Suprapubic skin (tissue), 4 donors: ENCODE results near the gene TPCN1.

Experiments
- CTCF ChIP-seq, 2 donors: fragments of 200-600 bp in 1 of 2; fragments of 450-650 bp in 1 of 2; sonication (generic) in 1 of 2; IDR thresholded peaks; one replicate each; pipeline ENCODE4 v1.5.1; 2016 to 2019; ENCODE audit warnings: antibody characterized with exemption in 2 of 2, mild to moderate bottlenecking in 1 of 2, moderate library complexity in 1 of 2
- EP300 ChIP-seq: sonication (generic); formaldehyde crosslinking; IDR thresholded peaks from one replicate; pipeline ENCODE4 v1.6.1; 2017; ENCODE audit warnings: antibody characterized with exemption
- POLR2A ChIP-seq, 2 donors: fragments of 450-650 bp; IDR thresholded peaks; one replicate each; pipeline ENCODE4 v1.6.1; 2017; ENCODE audit warnings: antibody characterized with exemption in 2 of 2, mild to moderate bottlenecking in 2 of 2, moderate library complexity in 2 of 2
- POLR2AphosphoS5 ChIP-seq, 3 donors: sonication (generic); formaldehyde crosslinking; IDR thresholded peaks; one replicate each; pipeline ENCODE4 v1.6.1; 2017; ENCODE audit warnings: antibody characterized with exemption in 3 of 3

- TF ChIP-seq CTCF (IDR thresholded peaks at IDR 0.05), result no peak
- no peak for TF ChIP-seq EP300
- TF ChIP-seq POLR2A (IDR thresholded peaks at IDR 0.05), result no peak
- no peak for TF ChIP-seq POLR2AphosphoS5 (IDR thresholded peaks at IDR 0.05)
These were observed 104.7 kb downstream of the TPCN1 start for GRCh38 chr12:113325916-113326315.
